PC-9 (cell line): ENCODE results near the gene OR2H1. TPM values are rescaled to one million over a fixed set of nuclear protein-coding genes. Genes with fewer than 3 reads are reported as not detected.

Experiments used
- BruUV-seq: library from RNA; stranded (reverse); fragments of 400-500 nt; replicated peaks from 2 replicates; lab custom pipeline; 2021; lab: Mats Ljungman, UMichigan
- CTCF ChIA-PET: fragments of 300-600 bp; sonication (Branson Sonifier 250); formaldehyde crosslinking; loops from one replicate; lab custom pipeline; 2022; ENCODE audit warnings: antibody characterized with exemption; lab: Charles Lee
- POLR2A ChIA-PET: fragments of 300-600 bp; sonication (Branson Sonifier 250); formaldehyde crosslinking; loops from one replicate; lab custom pipeline; 2022; ENCODE audit warnings: antibody characterized with exemption; ENCODE audit not compliant: unreplicated experiment; lab: Charles Lee
- DNase-seq, 2 experiments: peaks; one replicate each; pipeline versions ENCODE4 v3.0.0 to v3.0.0-alpha.2; 2015 to 2022; ENCODE audit warnings: mixed read lengths in 1 of 2
- H2AFZ ChIP-seq: fragments of 200-600 bp; sonication (generic); 2 replicates; pipeline ENCODE4 v1.8.1; 2017; ENCODE audit warnings: antibody characterized with exemption
- H3F3A ChIP-seq: fragments of 200-600 bp; sonication (generic); 2 replicates; pipeline ENCODE4 v1.8.1; 2017; ENCODE audit warnings: antibody characterized with exemption, mild to moderate bottlenecking, low read depth; ENCODE audit not compliant: insufficient read depth
- H3K27ac ChIP-seq: fragments of 200-600 bp; sonication (generic); 2 replicates; pipeline ENCODE4 v1.6.1; 2016; ENCODE audit warnings: mixed run types
- H3K27me3 ChIP-seq: fragments of 200-600 bp; sonication (generic); 2 replicates; pipeline ENCODE4 v1.6.1; 2016; ENCODE audit warnings: low read depth, mixed run types; ENCODE audit not compliant: insufficient read depth
- H3K36me3 ChIP-seq: fragments of 200-600 bp; sonication (generic); 2 replicates; pipeline ENCODE4 v1.6.1; 2016; ENCODE audit warnings: low read depth, mixed run types
- H3K4me1 ChIP-seq: fragments of 200-600 bp; sonication (generic); replicated peaks from 2 replicates; pipeline ENCODE4 v1.6.1; 2016; ENCODE audit warnings: mixed run types; ENCODE audit not compliant: insufficient read depth
- H3K4me2 ChIP-seq: fragments of 200-600 bp; sonication (generic); 2 replicates; pipeline ENCODE4 v1.6.1; 2017; ENCODE audit warnings: mixed run types
- H3K4me3 ChIP-seq: fragments of 200-600 bp; sonication (generic); 2 replicates; pipeline ENCODE4 v1.6.1; 2016; ENCODE audit warnings: mixed run types
- H3K79me2 ChIP-seq: fragments of 200-600 bp; sonication (generic); 2 replicates; pipeline ENCODE4 v1.6.1; 2017; ENCODE audit warnings: low read depth, mixed run types
- H3K9me2 ChIP-seq: fragments of 200-600 bp; sonication (generic); 2 replicates; pipeline ENCODE4 v1.8.1; 2017; ENCODE audit warnings: mild to moderate bottlenecking; ENCODE audit not compliant: insufficient read depth
- H3K9me3 ChIP-seq: fragments of 200-600 bp; sonication (generic); 2 replicates; pipeline ENCODE4 v1.8.1; 2016; ENCODE audit warnings: low read depth; ENCODE audit not compliant: insufficient read depth
- H4K20me1 ChIP-seq: fragments of 200-600 bp; sonication (generic); 2 replicates; pipeline ENCODE4 v1.8.1; 2017; ENCODE audit not compliant: insufficient read depth
- EZH2 ChIP-seq: fragments of 200-600 bp; sonication (generic); IDR thresholded peaks from 2 replicates; pipeline ENCODE4 v1.8.0; 2017; ENCODE audit warnings: antibody characterized with exemption, low read depth
- intact Hi-C: fragments of 100-400 bp; cut with micrococcal nuclease; formaldehyde crosslinking; loops from one replicate; pipeline ENCODE4 v1.10.0; 2022; ENCODE audit not compliant: unreplicated experiment
- total RNA-seq: library from RNA; stranded (reverse); gene quantifications from 2 replicates; pipeline ENCODE4 v1.2.3, GENCODE V29; 2021
- TF ChIP-seq, protein P1 (sequence below): fragments of 200-600 bp; sonication (generic); conservative IDR thresholded peaks from 2 replicates; pipeline ENCODE4 v1.6.1; 2017; ENCODE audit warnings: mixed run types, antibody characterized with exemption, mild to moderate bottlenecking, moderate library complexity

Gene OR2H1
- total RNA-seq, 1 experiment from 2014 or later, result not detected

- intact Hi-C loops, result no loop called here
- H3K27ac ChIP-seq, result no peak overlapping the region
- no peak overlapping the region for H3K4me2 ChIP-seq
- H3K9me3 ChIP-seq, result no peaks in the 10 kb centered on the region
- H2AFZ ChIP-seq, result no peak overlapping the region
- TF ChIP-seq, protein P1, sequence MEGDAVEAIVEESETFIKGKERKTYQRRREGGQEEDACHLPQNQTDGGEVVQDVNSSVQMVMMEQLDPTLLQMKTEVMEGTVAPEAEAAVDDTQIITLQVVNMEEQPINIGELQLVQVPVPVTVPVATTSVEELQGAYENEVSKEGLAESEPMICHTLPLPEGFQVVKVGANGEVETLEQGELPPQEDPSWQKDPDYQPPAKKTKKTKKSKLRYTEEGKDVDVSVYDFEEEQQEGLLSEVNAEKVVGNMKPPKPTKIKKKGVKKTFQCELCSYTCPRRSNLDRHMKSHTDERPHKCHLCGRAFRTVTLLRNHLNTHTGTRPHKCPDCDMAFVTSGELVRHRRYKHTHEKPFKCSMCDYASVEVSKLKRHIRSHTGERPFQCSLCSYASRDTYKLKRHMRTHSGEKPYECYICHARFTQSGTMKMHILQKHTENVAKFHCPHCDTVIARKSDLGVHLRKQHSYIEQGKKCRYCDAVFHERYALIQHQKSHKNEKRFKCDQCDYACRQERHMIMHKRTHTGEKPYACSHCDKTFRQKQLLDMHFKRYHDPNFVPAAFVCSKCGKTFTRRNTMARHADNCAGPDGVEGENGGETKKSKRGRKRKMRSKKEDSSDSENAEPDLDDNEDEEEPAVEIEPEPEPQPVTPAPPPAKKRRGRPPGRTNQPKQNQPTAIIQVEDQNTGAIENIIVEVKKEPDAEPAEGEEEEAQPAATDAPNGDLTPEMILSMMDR, result no peak
- TF ChIP-seq EZH2, result no peak
- H3K4me3 ChIP-seq, result no peak overlapping the region
- DNase-seq, result no peak
- peaks cover 15% of the 10 kb centered on the region; the same call in 1 of the 2 replicates for H3K27me3 ChIP-seq
- peaks cover 4% of the 10 kb centered on the region; the same call in 1 of the 2 replicates for H3K9me2 ChIP-seq
- no TSS peak for BruUV-seq
- ChIA-PET CTCF (no interaction called here), POLR2A (no interaction called here)
- H3F3A ChIP-seq, result no peaks in the 10 kb centered on the region
- no peaks in the 10 kb centered on the region for H3K79me2 ChIP-seq
- 0 out of 2 replicates have a peak, but pooled peaks cover 2% of the 10 kb centered on the region for H4K20me1 ChIP-seq
- no peaks in the 10 kb centered on the region for H3K36me3 ChIP-seq
- H3K4me1 ChIP-seq, result no peaks in the 10 kb centered on the region
Measured at GRCh38 chr6:29424168-29424567, 32.8 kb upstream of the OR2H1 start.

- intact Hi-C loops, result no loop called here
- Histone ChIP-seq H4K20me1 (0 out of 2 replicates have a peak, but pooled peaks cover 2% of the 10 kb centered on the region), H3F3A (no peaks in the 10 kb centered on the region), H3K4me3 (no peak overlapping the region), H3K27ac (no peak overlapping the region), H3K9me3 (no peaks in the 10 kb centered on the region), H3K27me3 (peaks cover 17% of the 10 kb centered on the region; the same call in 1 of the 2 replicates), H3K36me3 (no peaks in the 10 kb centered on the region), H3K79me2 (no peaks in the 10 kb centered on the region), H3K4me2 (no peak overlapping the region), H2AFZ (no peak overlapping the region), H3K9me2 (peaks cover 4% of the 10 kb centered on the region; the same call in 1 of the 2 replicates), H3K4me1 (no peaks in the 10 kb centered on the region)
- TF ChIP-seq, protein P1, result no peak
- no peak for TF ChIP-seq EZH2
- POLR2A ChIA-PET, result no interaction called here
- DNase-seq, result no peak
- CTCF ChIA-PET, result no interaction called here
- no TSS peak for BruUV-seq
Measured at GRCh38 chr6:29424575-29424974, 32.4 kb upstream of the OR2H1 start.

DNA sequence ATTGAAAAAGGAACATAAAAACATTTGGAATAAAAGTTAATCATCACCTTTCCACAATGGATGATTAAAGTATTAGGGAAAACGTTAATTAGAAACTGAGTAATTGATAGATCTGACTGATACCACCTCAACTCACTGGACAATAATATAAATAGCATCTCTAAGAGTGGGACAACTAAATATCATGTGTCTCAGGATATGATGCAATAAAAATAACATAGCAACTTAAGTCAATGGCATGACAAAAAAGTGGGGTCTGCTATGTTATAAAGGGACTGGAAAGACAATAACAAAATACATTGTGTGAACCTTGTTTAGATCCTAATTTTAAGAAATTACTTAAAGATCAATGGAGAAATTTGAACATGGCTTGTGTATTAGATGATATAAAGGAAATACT, 31.9 kb upstream of the OR2H1 start:
- no TSS peak for BruUV-seq
- H3K79me2 ChIP-seq, result no peaks in the 10 kb centered on the region
- no peak overlapping the region for H3K27ac ChIP-seq
- H4K20me1 ChIP-seq, result 0 out of 2 replicates have a peak, but pooled peaks cover under 1% of the 10 kb centered on the region
- peaks cover 17% of the 10 kb centered on the region; the same call in 1 of the 2 replicates for H3K27me3 ChIP-seq
- TF ChIP-seq, protein P1, result no peak
- TF ChIP-seq EZH2, result no peak
- intact Hi-C loops, result no loop called here
- no peak overlapping the region for H3K4me3 ChIP-seq
- H3K9me3 ChIP-seq, result no peaks in the 10 kb centered on the region
- no peak for DNase-seq
- H3K4me2 ChIP-seq, result no peak overlapping the region
- no peaks in the 10 kb centered on the region for H3F3A ChIP-seq
- peaks cover 4% of the 10 kb centered on the region; the same call in 1 of the 2 replicates for H3K9me2 ChIP-seq
- no peaks in the 10 kb centered on the region for H3K36me3 ChIP-seq
- H3K4me1 ChIP-seq, result no peaks in the 10 kb centered on the region
- ChIA-PET CTCF (no interaction called here), POLR2A (no interaction called here)
- H2AFZ ChIP-seq, result no peak overlapping the region
